ENCODE results near the gene IQUB.
"Not testable (repeated sequence)": the region's sequence is repeated elsewhere in the genome, so short reads cannot be mapped to it uniquely, and the experiment has no call there.

Gene IQUB

DNA sequence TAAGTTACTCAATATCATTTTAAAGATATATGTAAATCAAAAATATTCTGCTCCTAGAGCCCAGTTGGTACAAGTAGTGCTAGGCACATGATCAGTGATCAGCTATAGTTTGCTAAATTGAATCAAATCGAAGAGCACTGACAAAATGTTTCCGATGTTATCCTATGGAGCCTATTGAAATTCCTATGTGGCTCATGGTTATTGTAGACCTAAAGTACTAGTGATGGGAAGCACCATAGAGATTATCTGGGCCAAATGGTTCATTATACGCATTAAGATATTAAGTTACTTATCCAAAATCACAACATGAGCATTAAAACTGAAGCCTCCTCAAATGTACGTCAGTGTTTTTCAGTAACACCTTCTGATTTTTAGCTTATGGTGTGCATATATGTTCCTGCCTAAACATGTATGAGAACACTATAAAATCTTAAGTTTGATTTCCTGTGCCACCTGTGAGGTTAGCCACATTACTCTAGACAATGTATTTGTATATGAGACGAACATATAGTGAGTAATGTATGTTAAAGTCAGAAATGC is 103.2 kb downstream of the IQUB start:
- no peak for FAIRE-seq
- TF ChIP-seq TAF1 (IDR thresholded peaks at IDR 0.05; ENCODE audit: borderline replicate concordance, low read depth, low read length) (no peak), POLR2AphosphoS5 (IDR thresholded peaks at IDR 0.05; ENCODE audit: low read depth, low read length) (no peak), POLR2A (IDR thresholded peaks at IDR 0.05; ENCODE audit: low read depth, low read length) (no peak)
- no peak for DNase-seq (ENCODE audit: insufficient read length)

DNA sequence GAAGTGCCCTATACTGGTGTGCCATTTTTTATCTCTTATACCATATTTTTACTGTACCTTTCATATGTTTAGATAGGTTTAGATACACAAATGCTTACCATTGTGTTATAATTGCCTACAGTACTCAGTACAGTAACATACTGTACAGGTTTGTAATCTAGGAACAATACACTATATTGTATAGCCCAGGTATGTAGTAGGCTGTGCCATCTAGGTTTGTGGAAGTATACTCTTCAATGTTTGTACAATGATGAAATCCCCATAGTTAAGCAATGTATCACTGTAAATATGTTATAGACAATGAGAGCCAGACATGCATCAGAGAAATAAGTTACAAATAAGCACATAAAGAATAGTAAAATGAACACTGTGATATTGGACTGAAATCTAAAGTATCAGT is 109.1 kb downstream of the IQUB start:
- TF ChIP-seq POLR2A (IDR thresholded peaks at IDR 0.05; ENCODE audit: low read depth, low read length): no peak
- TF ChIP-seq TAF1 (IDR thresholded peaks at IDR 0.05; ENCODE audit: borderline replicate concordance, low read depth, low read length): no peak
- TF ChIP-seq POLR2AphosphoS5 (IDR thresholded peaks at IDR 0.05; ENCODE audit: low read depth, low read length): no peak
- DNase-seq (ENCODE audit: insufficient read length): no peak
- FAIRE-seq: no peak

DNA sequence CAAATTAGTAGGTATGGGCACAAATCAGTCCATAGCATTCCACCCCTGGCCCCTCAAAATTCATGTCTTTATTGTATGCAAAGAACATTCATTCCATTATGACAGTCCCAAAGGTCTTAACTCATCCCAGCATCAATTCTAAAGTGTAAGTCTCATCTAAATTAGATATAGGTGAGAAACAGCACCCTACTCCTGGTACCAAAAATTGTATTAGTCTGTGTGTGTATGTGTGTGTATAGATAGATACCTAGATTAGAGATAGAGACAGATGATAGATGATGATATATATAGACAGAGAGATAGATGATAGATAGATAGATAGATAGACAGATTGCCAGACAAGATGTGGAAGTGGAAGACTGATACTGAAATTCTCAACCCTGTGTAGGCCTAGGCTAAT is 109.9 kb downstream of the IQUB start:
- FAIRE-seq (no peak), DNase-seq (ENCODE audit: insufficient read length) (no peak)
- TF ChIP-seq POLR2AphosphoS5 (IDR thresholded peaks at IDR 0.05; ENCODE audit: low read depth, low read length) (no peak), TAF1 (IDR thresholded peaks at IDR 0.05; ENCODE audit: borderline replicate concordance, low read depth, low read length) (no peak), POLR2A (IDR thresholded peaks at IDR 0.05; ENCODE audit: low read depth, low read length) (no peak)

DNA sequence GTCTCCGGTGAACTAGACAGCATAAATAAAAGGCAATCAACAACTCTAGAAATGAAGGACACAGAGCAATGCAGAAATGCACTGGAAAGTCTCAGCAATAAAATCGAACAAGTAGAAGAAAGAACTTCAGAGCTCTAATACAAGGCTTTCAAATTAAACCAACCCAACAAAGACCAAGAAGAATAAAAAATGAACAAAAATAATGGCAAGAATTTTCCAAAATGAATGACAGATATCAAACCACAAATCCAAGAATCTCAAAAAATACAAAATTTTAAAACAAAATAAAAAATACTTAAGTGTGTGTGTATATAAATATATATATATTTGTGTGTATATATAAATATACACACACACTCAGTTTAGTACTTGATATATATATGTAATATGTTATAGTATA is 110.8 kb downstream of the IQUB start:
- TF ChIP-seq POLR2A (IDR thresholded peaks at IDR 0.05; ENCODE audit: low read depth, low read length) (no peak), POLR2AphosphoS5 (IDR thresholded peaks at IDR 0.05; ENCODE audit: low read depth, low read length) (no peak), TAF1 (IDR thresholded peaks at IDR 0.05; ENCODE audit: borderline replicate concordance, low read depth, low read length) (no peak)
- no peak for DNase-seq (ENCODE audit: insufficient read length)
- FAIRE-seq: no peak

DNA sequence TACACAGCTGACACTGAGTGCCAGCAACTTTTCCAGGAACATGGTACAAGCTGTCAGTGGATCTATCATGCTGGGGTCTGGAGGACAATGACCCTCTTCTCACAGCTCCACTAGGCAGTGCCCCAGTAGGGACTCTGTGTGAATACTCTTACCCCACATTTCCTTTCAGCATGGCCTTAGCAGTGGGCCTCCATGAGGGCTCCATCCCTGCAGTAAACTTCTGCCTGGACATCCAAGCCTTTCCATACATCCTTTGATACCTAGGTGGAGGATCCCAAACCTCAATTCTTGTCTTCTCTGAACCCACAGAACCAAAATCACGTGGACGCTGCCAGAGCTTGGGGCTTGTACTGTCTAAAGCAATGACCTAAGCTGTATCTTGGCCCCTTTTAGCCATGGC is 116.8 kb downstream of the IQUB start:
- no peak for FAIRE-seq
- no peak for DNase-seq (ENCODE audit: insufficient read length)
- no peak for TF ChIP-seq POLR2A (IDR thresholded peaks at IDR 0.05; ENCODE audit: low read depth, low read length)
- TF ChIP-seq POLR2AphosphoS5 (IDR thresholded peaks at IDR 0.05; ENCODE audit: low read depth, low read length): no peak
- no peak for TF ChIP-seq TAF1 (IDR thresholded peaks at IDR 0.05; ENCODE audit: borderline replicate concordance, low read depth, low read length)

DNA sequence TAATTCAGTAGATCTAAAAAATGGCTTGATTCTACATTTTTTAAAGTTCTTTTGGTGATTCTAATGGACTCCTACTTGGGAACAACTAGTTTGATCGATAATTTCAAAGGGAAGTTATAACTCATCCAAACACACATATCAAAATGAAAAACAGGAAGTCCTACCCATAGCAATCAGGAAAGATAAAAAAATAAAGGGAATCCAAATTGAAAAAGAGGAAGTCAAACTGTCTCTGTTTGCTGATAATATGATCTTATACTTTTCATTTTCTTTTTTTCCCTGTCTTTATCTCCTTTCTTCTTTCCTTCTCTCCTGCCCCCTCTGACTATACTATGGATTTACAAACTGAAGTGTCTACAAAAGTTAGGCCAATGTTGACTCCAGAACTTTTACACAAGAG is 118.8 kb downstream of the IQUB start:
- DNase-seq (ENCODE audit: insufficient read length): no peak
- FAIRE-seq: no peak

DNA sequence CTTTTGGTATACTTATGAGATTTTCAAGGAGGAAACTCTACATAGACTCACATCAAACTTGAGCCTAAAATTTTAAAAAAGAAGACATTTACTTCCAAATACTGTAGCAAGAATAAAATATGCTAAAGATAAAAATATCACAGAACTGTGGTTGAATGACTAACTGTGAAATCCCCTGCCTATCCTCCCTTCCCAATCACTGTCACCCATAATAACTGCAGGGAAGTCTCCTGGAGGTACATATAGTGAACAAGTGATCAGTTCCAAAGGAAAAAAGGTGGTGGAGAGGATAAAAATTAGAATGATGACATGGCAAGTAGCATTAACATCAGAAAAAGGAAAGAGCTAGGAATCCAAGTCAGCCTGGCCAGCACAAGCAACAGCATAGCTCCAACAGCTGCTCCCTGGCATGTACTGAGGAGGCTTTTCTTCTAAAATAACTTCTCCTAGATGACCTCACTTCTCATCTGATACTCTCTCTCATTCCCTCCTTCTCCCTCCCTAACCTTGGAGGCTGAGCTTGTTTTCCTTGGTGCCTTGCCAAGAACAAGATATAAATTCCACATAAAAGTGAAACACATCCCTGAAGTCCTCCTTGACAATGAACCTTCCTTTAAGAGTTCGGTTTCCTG is 124.0 kb downstream of the IQUB start:
- TF ChIP-seq TAF1 (IDR thresholded peaks at IDR 0.05; ENCODE audit: borderline replicate concordance, low read depth, low read length) (no peak), POLR2A (IDR thresholded peaks at IDR 0.05; ENCODE audit: low read depth, low read length) (no peak), POLR2AphosphoS5 (IDR thresholded peaks at IDR 0.05; ENCODE audit: low read depth, low read length) (no peak)
- FAIRE-seq (no peak), DNase-seq (ENCODE audit: insufficient read length) (no peak)

More for the DNA sequence above, 118.8 kb downstream of the IQUB start:
- TF ChIP-seq POLR2A (IDR thresholded peaks at IDR 0.05; ENCODE audit: low read depth, low read length) (no peak), TAF1 (IDR thresholded peaks at IDR 0.05; ENCODE audit: borderline replicate concordance, low read depth, low read length) (no peak), POLR2AphosphoS5 (IDR thresholded peaks at IDR 0.05; ENCODE audit: low read depth, low read length) (no peak)

DNA sequence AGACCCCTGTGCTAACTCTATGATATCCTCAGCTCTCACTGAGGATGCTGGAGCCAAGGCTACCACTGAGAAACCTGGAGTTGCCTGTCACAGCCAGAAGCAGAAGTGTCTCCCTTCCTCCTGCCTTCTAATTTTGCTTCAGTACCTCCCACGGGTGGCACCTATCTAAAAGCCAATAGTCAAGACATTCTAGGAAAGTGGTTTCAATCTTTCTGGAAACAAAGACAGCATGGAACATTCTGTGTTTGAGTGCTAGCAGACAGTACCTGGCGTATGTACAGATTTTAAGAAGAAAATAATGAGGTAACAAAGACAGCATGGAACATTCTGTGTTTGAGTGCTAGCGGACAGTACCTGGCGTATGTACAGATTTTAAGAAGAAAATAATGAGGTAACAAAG is 126.4 kb downstream of the IQUB start:
- not testable (repeated sequence) for DNase-seq (ENCODE audit: insufficient read length); FAIRE-seq
